GM23338 (cell line): Measurements from ENCODE around the gene CYP4F2.

Experiments used
- CREB1 ChIP-seq: fragments of 250-450 bp; sonication (Bioruptor Pico); IDR thresholded peaks from 2 replicates; pipeline ENCODE4 v1.5.0; 2020; ENCODE audit warnings: low read depth, mild to moderate bottlenecking, moderate library complexity
- EZH2 ChIP-seq: fragments of 200-600 bp; sonication (generic); IDR thresholded peaks from one replicate; pipeline ENCODE4 v1.8.0; 2017; ENCODE audit warnings: antibody characterized with exemption, mild to moderate bottlenecking, low read depth; ENCODE audit not compliant: unreplicated experiment
- EZH2phosphoT487 ChIP-seq: fragments of 200-600 bp; sonication (generic); IDR thresholded peaks from one replicate; pipeline ENCODE4 v1.8.1; 2018; ENCODE audit warnings: antibody characterized with exemption; ENCODE audit not compliant: unreplicated experiment
- JUNB ChIP-seq: IDR thresholded peaks from one replicate; pipeline ENCODE4 v1.6.1; 2016; ENCODE audit warnings: antibody characterized with exemption; ENCODE audit not compliant: unreplicated experiment
- POLR2AphosphoS5 ChIP-seq: IDR thresholded peaks from 2 replicates; pipeline ENCODE4 v1.6.1; 2016; ENCODE audit warnings: antibody characterized with exemption, low read depth
- REST ChIP-seq: IDR thresholded peaks from one replicate; pipeline ENCODE4 v1.6.1; 2018; ENCODE audit warnings: antibody characterized with exemption; ENCODE audit not compliant: unreplicated experiment
- STAT1 ChIP-seq: IDR thresholded peaks from one replicate; pipeline ENCODE4 v1.6.1; 2016; ENCODE audit warnings: antibody characterized with exemption; ENCODE audit not compliant: unreplicated experiment
- ZNF114 ChIP-seq: fragments of 250-450 bp; sonication (Bioruptor Pico); IDR thresholded peaks from 2 replicates; pipeline ENCODE4 v1.5.0; 2020; ENCODE audit warnings: mild to moderate bottlenecking, moderate library complexity
- ZNF462 ChIP-seq: fragments of 250-450 bp; sonication (Bioruptor Pico); IDR thresholded peaks from 2 replicates; pipeline ENCODE4 v1.5.0; 2020; ENCODE audit warnings: mild to moderate bottlenecking, moderate library complexity
- TF ChIP-seq, protein P1 (sequence below), 2 experiments: fragments of 200-600 bp in 1 of 2; sonication (generic) in 1 of 2; conservative IDR thresholded peaks; 2 replicates each; pipeline versions ENCODE4 v1.5.1 to v1.6.1; 2016 to 2017; ENCODE audit warnings: antibody characterized with exemption in 2 of 2, low read depth in 2 of 2, mild to moderate bottlenecking in 2 of 2, moderate library complexity in 1 of 2

DNA sequence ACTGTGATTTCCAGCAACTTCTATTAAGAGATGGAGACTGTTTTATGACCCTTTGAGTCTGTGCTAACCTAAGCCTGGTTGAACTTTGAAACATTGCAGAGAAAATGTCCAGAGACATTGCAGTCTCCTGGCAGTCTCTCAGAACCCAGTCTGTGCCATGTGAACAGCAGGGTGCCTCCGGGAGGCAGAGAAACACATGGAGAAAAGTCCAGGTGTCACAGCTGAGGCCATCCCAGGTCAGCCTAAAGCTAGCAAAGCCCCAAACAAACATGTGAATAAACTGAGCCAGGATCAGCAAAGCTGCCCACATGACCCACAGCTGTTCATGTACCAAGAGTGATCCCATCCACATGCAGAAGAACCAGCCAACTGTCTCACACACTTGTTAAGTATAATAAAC is 28.6 kb upstream of the CYP4F2 start:
- TF ChIP-seq, protein P1, sequence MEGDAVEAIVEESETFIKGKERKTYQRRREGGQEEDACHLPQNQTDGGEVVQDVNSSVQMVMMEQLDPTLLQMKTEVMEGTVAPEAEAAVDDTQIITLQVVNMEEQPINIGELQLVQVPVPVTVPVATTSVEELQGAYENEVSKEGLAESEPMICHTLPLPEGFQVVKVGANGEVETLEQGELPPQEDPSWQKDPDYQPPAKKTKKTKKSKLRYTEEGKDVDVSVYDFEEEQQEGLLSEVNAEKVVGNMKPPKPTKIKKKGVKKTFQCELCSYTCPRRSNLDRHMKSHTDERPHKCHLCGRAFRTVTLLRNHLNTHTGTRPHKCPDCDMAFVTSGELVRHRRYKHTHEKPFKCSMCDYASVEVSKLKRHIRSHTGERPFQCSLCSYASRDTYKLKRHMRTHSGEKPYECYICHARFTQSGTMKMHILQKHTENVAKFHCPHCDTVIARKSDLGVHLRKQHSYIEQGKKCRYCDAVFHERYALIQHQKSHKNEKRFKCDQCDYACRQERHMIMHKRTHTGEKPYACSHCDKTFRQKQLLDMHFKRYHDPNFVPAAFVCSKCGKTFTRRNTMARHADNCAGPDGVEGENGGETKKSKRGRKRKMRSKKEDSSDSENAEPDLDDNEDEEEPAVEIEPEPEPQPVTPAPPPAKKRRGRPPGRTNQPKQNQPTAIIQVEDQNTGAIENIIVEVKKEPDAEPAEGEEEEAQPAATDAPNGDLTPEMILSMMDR (conservative IDR thresholded peaks at IDR 0.05; ENCODE audit: low read depth in 2 of 2), result no peak
- no peak for TF ChIP-seq POLR2AphosphoS5
- no peak for TF ChIP-seq REST
- TF ChIP-seq JUNB, result no peak
- no peak for TF ChIP-seq EZH2phosphoT487
- TF ChIP-seq EZH2, result no peak
- TF ChIP-seq ZNF114 (CRISPR knock-in tag), result no peak
- TF ChIP-seq CREB1 (CRISPR knock-in tag), result no peak
- no peak for TF ChIP-seq STAT1
- no peak for TF ChIP-seq ZNF462 (CRISPR knock-in tag)
